SK-N-SH treated with all-trans-retinoic acid at 6 μM for 48 hours (cell line): Measurements from ENCODE around the gene ECM2.

Experiments used
- CSDC2 ChIP-seq: fragments of 250-450 bp; sonication (Bioruptor Pico); IDR thresholded peaks from 2 replicates; pipeline ENCODE4 v1.5.0; 2020; ENCODE audit warnings: mild to moderate bottlenecking, moderate library complexity
- GLIS3 ChIP-seq: fragments of 250-450 bp; sonication (Bioruptor Pico); IDR thresholded peaks from 2 replicates; pipeline ENCODE4 v1.5.0; 2020; ENCODE audit warnings: mild to moderate bottlenecking, moderate library complexity
- RARB ChIP-seq: fragments of 250-450 bp; sonication (Bioruptor Pico); IDR thresholded peaks from 2 replicates; pipeline ENCODE4 v1.8.0; 2021; ENCODE audit warnings: mild to moderate bottlenecking, moderate library complexity
- TOX ChIP-seq: fragments of 250-450 bp; sonication (Bioruptor Pico); IDR thresholded peaks from 2 replicates; pipeline ENCODE4 v1.8.0; 2021; ENCODE audit warnings: mild to moderate bottlenecking, moderate library complexity, borderline replicate concordance
- ZFP3 ChIP-seq: fragments of 250-450 bp; sonication (Bioruptor Pico); IDR thresholded peaks from 2 replicates; pipeline ENCODE4 v1.5.0; 2020; ENCODE audit warnings: mild to moderate bottlenecking, moderate library complexity
- ZFP30 ChIP-seq: fragments of 450-650 bp; formaldehyde crosslinking; IDR thresholded peaks from 2 replicates; pipeline ENCODE4 v1.5.0; 2022; ENCODE audit warnings: mild to moderate bottlenecking, moderate library complexity
- TF ChIP-seq, protein P1 (sequence below): fragments of 250-450 bp; sonication (Bioruptor Pico); IDR thresholded peaks from 2 replicates; pipeline ENCODE4 v1.5.0; 2020; ENCODE audit warnings: mild to moderate bottlenecking, moderate library complexity

DNA sequence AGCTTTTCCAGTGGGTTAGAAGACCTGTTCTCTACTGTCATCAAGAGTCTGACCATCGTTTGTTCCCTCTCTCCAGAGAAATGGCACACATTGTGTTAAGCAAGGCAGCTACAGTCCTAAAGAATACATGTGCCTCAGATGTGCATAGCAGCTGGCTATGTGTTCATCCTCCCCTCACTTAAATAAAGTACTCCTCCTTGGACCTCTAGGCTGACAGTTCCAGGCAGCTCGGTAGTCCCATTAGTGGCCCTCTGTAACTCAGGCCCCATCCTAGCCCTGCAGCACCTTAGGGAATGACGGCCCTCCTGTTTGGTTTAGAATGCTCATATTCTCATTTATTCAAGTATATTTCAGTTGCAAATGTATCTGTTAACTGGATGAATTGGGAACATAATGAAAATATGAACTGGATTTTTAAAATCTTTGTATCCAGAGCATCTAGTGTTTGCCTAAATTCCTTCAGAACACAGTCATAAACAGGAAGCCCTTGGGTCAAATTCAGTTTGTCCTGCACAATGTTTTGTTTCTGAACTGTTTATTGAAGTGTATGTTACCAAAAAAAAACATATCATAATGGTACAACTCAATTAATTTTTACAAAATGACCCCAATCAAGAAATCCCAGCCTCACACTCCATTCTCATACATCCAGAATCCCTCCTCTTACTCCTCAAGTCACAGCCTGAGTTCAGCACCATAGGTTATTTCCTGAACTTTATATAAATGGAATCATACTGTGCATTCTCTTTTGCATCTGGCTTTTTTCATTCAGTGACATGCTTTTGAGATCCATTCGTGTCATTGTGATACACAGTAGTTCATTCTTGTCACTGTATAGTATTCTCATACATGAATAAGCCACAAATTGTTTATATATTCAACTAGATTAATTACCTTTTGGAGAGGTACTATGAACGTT, 51.9 kb downstream of the ECM2 start:
- TF ChIP-seq RARB (CRISPR knock-in tag), result no peak
- no peak for TF ChIP-seq ZFP3 (CRISPR knock-in tag)
- no peak for TF ChIP-seq ZFP30 (CRISPR knock-in tag)
- no peak for TF ChIP-seq GLIS3 (CRISPR knock-in tag)
- TF ChIP-seq, protein P1, sequence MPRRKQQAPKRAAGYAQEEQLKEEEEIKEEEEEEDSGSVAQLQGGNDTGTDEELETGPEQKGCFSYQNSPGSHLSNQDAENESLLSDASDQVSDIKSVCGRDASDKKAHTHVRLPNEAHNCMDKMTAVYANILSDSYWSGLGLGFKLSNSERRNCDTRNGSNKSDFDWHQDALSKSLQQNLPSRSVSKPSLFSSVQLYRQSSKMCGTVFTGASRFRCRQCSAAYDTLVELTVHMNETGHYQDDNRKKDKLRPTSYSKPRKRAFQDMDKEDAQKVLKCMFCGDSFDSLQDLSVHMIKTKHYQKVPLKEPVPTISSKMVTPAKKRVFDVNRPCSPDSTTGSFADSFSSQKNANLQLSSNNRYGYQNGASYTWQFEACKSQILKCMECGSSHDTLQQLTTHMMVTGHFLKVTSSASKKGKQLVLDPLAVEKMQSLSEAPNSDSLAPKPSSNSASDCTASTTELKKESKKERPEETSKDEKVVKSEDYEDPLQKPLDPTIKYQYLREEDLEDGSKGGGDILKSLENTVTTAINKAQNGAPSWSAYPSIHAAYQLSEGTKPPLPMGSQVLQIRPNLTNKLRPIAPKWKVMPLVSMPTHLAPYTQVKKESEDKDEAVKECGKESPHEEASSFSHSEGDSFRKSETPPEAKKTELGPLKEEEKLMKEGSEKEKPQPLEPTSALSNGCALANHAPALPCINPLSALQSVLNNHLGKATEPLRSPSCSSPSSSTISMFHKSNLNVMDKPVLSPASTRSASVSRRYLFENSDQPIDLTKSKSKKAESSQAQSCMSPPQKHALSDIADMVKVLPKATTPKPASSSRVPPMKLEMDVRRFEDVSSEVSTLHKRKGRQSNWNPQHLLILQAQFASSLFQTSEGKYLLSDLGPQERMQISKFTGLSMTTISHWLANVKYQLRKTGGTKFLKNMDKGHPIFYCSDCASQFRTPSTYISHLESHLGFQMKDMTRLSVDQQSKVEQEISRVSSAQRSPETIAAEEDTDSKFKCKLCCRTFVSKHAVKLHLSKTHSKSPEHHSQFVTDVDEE, result no peak
- no peak for TF ChIP-seq TOX
- no peak for TF ChIP-seq CSDC2 (CRISPR knock-in tag)
